Thoracic aorta (tissue), 2 donors: Measurements from ENCODE around the gene GSG1L. TPM values are rescaled to one million over a fixed set of nuclear protein-coding genes. Genes with fewer than 3 reads are reported as not detected.

Source experiments
- ATAC-seq: fragments of 150-250 bp; one replicate; pipeline ENCODE4 v1.8.0; 2017; ENCODE audit warnings: low read depth; ENCODE audit not compliant: insufficient number of reproducible peaks, low FRiP score
- DNase-seq: peaks from one replicate; pipeline ENCODE4 v3.0.0-alpha.2; 2020; ENCODE audit warnings: low spot score
- H3K27ac ChIP-seq, 2 donors: fragments of 200-600 bp; sonication (generic); 1 replicate in 1 of 2; 2 replicates in 1 of 2; pipeline ENCODE4 v1.5.1; 2016; ENCODE audit warnings: mild to moderate bottlenecking in 2 of 2, moderate library complexity in 2 of 2
- H3K27me3 ChIP-seq: fragments of 200-600 bp; sonication (generic); replicated peaks from 2 replicates; pipeline ENCODE4 v1.6.0; 2016; ENCODE audit warnings: mild to moderate bottlenecking; ENCODE audit not compliant: insufficient read depth
- H3K36me3 ChIP-seq: fragments of 200-600 bp; sonication (generic); one replicate; pipeline ENCODE4 v1.5.1; 2016
- H3K4me1 ChIP-seq, 2 donors: fragments of 200-600 bp; sonication (generic); 1 replicate in 1 of 2; 2 replicates in 1 of 2; pipeline versions ENCODE4 v1.5.1 to v1.6.0; 2016; ENCODE audit warnings: low read depth in 2 of 2, mild to moderate bottlenecking in 1 of 2; ENCODE audit not compliant: control insufficient read depth in 1 of 2
- H3K4me3 ChIP-seq: fragments of 200-600 bp; sonication (generic); 2 replicates; pipeline ENCODE4 v1.5.1; 2016; ENCODE audit warnings: mild to moderate bottlenecking
- H3K9me3 ChIP-seq: fragments of 200-600 bp; sonication (generic); 2 replicates; pipeline ENCODE4 v1.5.1; 2016
- total RNA-seq, 2 donors: library from RNA; depleted of rRNA; stranded (reverse); fragments of >200 nt; gene quantifications; one replicate each; pipeline versions ENCODE4 v1.1.0 to v1.2.3, GENCODE V29; 2016
- TF ChIP-seq, protein P1 (sequence below): fragments of 200-600 bp; sonication (generic); IDR thresholded peaks from one replicate; pipeline ENCODE4 v1.5.1; 2019; ENCODE audit warnings: antibody characterized with exemption

Gene GSG1L
- total RNA-seq, 2 donors from 2014 or later = 5.3 to 5.9 TPM

GRCh38 chr16:27859020-27859419 lies 204.5 kb downstream of the GSG1L start:
- Histone ChIP-seq H3K27me3 (no peaks in the 10 kb centered on the region), H3K9me3 (peaks cover 9% of the 10 kb centered on the region), H3K4me3 (no peak overlapping the region), H3K4me1 (peaks cover 0 to 6% of the 10 kb centered on the region in 2 donors), H3K36me3 (no peaks in the 10 kb centered on the region), H3K27ac (no peak overlapping the region)
- TF ChIP-seq, protein P1, sequence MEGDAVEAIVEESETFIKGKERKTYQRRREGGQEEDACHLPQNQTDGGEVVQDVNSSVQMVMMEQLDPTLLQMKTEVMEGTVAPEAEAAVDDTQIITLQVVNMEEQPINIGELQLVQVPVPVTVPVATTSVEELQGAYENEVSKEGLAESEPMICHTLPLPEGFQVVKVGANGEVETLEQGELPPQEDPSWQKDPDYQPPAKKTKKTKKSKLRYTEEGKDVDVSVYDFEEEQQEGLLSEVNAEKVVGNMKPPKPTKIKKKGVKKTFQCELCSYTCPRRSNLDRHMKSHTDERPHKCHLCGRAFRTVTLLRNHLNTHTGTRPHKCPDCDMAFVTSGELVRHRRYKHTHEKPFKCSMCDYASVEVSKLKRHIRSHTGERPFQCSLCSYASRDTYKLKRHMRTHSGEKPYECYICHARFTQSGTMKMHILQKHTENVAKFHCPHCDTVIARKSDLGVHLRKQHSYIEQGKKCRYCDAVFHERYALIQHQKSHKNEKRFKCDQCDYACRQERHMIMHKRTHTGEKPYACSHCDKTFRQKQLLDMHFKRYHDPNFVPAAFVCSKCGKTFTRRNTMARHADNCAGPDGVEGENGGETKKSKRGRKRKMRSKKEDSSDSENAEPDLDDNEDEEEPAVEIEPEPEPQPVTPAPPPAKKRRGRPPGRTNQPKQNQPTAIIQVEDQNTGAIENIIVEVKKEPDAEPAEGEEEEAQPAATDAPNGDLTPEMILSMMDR = no peak
- no peak for DNase-seq
- ATAC-seq = no peak

DNA sequence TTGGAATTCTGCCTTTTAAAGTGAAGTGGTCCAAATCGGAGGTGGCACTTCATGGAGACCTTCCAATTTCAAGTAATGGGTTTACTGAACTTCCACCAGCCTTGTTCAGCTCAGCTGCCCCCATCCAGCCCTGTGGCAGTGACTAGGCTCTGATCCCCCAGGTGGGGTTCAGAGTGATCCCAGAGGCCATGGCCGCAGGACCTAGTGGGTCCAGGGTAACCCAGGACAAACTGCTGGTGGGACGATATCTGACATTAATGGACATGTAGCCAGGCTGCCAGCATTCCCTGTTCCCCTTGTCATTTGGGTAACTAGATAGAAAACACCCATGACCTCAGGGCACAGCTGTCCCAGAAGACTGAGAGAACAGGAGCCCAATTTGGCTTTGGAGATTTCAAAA lies 209.9 kb downstream of the GSG1L start:
- TF ChIP-seq, protein P1 = no peak
- Histone ChIP-seq H3K36me3 (no peaks in the 10 kb centered on the region), H3K4me1 (peaks cover 3 to 24% of the 10 kb centered on the region in 2 donors), H3K4me3 (peak overlapping the region; percentile 18), H3K27ac (peak overlapping the region; percentile 21 to 27), H3K27me3 (no peaks in the 10 kb centered on the region), H3K9me3 (no peaks in the 10 kb centered on the region)
- DNase-seq (no peak), ATAC-seq (no peak)

DNA sequence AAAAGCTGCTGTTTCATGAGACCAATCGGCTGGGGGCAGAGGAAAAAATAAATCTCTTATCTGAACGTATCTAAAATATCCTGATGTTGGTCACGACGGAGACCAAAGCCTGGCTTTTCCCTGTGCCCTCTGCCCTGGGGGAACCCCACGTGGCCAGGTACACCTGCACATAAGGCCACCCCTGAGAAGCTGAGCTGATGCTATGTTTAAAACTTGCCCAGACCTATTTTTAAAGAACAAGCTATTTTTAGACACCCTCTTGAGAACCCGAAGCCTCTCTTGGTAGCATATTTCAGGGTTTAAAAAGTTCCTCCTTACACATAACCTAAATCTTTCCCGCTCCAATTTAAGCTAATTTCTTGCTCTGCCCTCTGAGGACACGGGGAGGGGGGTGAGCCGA lies 210.4 kb downstream of the GSG1L start:
- Histone ChIP-seq H3K9me3 (no peaks in the 10 kb centered on the region), H3K4me1 (peaks cover 3 to 24% of the 10 kb centered on the region in 2 donors), H3K36me3 (no peaks in the 10 kb centered on the region), H3K4me3 (peak overlapping the region; percentile 18), H3K27ac (peak overlapping the region; percentile 21 to 27), H3K27me3 (no peaks in the 10 kb centered on the region)
- TF ChIP-seq, protein P1 = no peak
- DNase-seq = no peak
- ATAC-seq = no peak

DNA sequence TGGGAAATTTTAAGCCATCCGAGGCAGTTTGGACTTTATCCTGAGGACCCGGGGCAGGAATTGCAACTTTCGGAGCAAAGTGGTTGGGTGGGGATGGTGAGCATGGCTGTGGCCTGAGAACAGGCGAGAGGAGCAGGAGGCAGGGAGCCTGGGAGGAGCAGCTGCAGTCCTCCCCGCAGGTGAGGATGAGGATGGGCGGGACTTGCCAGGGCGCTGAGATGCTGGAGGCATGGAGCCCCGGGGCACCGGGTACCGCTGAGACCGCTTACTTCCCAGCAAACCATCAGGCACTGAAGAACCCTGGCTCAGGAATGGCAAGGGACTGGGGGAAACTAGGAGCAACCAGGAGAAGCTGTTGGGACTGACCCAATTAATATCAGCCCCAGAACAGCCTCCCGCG lies 210.8 kb downstream of the GSG1L start:
- no peak for DNase-seq
- H3K9me3 ChIP-seq = no peaks in the 10 kb centered on the region
- TF ChIP-seq, protein P1 = no peak
- H3K4me1 ChIP-seq = peaks cover 3 to 24% of the 10 kb centered on the region in 2 donors
- no peak for ATAC-seq
- no peaks in the 10 kb centered on the region for H3K27me3 ChIP-seq
- no peaks in the 10 kb centered on the region for H3K36me3 ChIP-seq
- H3K4me3 ChIP-seq = no peak overlapping the region
- H3K27ac ChIP-seq = no peak overlapping the region

GRCh38 chr16:27852116-27852515 lies 211.4 kb downstream of the GSG1L start:
- no peak for DNase-seq

More at GRCh38 chr16:27852116-27852515, 211.4 kb downstream of the GSG1L start:
- no peak overlapping the region for H3K4me3 ChIP-seq
- H3K36me3 ChIP-seq = no peaks in the 10 kb centered on the region
- ATAC-seq = no peak
- H3K4me1 ChIP-seq = peaks cover 3 to 24% of the 10 kb centered on the region in 2 donors
- TF ChIP-seq, protein P1 = no peak
- H3K9me3 ChIP-seq = no peaks in the 10 kb centered on the region
- no peak overlapping the region for H3K27ac ChIP-seq
- H3K27me3 ChIP-seq = no peaks in the 10 kb centered on the region
